HG03457 (cell line): ENCODE results near the gene NEURL3.
A peak's percentile ranks its signal among the peaks of the same experiment; 100 is the strongest.

Experiments
- ATAC-seq: cut with Tn5 transposase; IDR thresholded peaks from one replicate; pipeline ENCODE4 v1.9.1; 2021; ENCODE audit warnings: moderate number of reproducible peaks; ENCODE audit not compliant: unreplicated experiment

NEURL3 gene

GRCh38 chr2:96540136-96540535 lies 35.0 kb upstream of the NEURL3 start:
- ATAC-seq, result no peak

GRCh38 chr2:96539215-96539920 lies 34.2 kb upstream of the NEURL3 start:
- ATAC-seq, result no peak

- no peak for ATAC-seq
These were observed 33.5 kb upstream of the NEURL3 start for GRCh38 chr2:96538487-96539214.

- no peak for ATAC-seq
These were observed 32.8 kb upstream of the NEURL3 start for GRCh38 chr2:96537734-96538486.

- ATAC-seq, result peak; percentile 38
These were observed 32.0 kb upstream of the NEURL3 start for GRCh38 chr2:96537066-96537733.

GRCh38 chr2:96536445-96537065 lies 31.4 kb upstream of the NEURL3 start, which contains the start of gene ARID5A:
Gene ARID5A, plus strand, starts transcription at chr2:96536752. Its CDS starts 75 bp downstream, at chr2:96536827.
- peak; percentile 37 for ATAC-seq

- no peak for ATAC-seq
These were observed 30.2 kb upstream of the NEURL3 start for GRCh38 chr2:96535331-96535730.

- ATAC-seq, result no peak
These were observed 29.6 kb upstream of the NEURL3 start for GRCh38 chr2:96534701-96535181.

GRCh38 chr2:96534141-96534540 lies 29.0 kb upstream of the NEURL3 start:
- ATAC-seq, result no peak

GRCh38 chr2:96533292-96534073 lies 28.3 kb upstream of the NEURL3 start:
- ATAC-seq, result no peak

- ATAC-seq, result no peak
These were observed 27.6 kb upstream of the NEURL3 start for GRCh38 chr2:96532641-96533291.

GRCh38 chr2:96531872-96532505 lies 26.8 kb upstream of the NEURL3 start:
- no peak for ATAC-seq

- ATAC-seq, result no peak
These were observed 26.2 kb upstream of the NEURL3 start for GRCh38 chr2:96531366-96531765.

GRCh38 chr2:96530474-96531357 lies 25.6 kb upstream of the NEURL3 start:
- ATAC-seq, result no peak

- no peak for ATAC-seq
These were observed 24.9 kb upstream of the NEURL3 start for GRCh38 chr2:96530144-96530430.

- no peak for ATAC-seq
These were observed 24.4 kb upstream of the NEURL3 start for GRCh38 chr2:96529376-96530143.

GRCh38 chr2:96528700-96529375 lies 23.7 kb upstream of the NEURL3 start:
- no peak for ATAC-seq
